Eye (tissue), 1 donor: ENCODE results near the gene CPNE6.

Experiments
- DNase-seq: peaks from one replicate; pipeline ENCODE4 v3.0.0-alpha.2; 2015

Gene CPNE6

GRCh38 chr14:24055971-24056799 is 15.2 kb upstream of the CPNE6 start:
- DNase-seq = no peak

GRCh38 chr14:24056800-24057184 is 14.6 kb upstream of the CPNE6 start:
- no peak for DNase-seq

DNA sequence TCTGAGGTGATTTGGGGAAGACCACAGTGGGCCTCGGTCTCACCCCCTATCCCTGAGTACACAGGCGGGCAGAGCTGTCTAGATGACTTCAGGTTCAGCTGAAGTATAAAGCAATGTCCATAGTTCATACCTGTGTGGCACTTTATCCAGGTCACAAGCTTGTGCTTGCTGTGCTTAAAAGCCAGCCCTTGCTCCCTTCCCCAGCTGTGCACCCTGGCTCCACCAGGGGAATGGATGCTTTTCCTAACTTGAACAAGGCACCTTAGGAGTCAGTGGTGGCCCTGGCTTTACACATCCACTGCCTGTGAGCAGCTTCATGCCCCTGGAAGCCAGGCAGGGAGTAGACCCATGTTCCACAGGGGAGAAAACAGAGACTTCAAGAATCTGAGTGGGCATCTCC is 14.1 kb upstream of the CPNE6 start:
- DNase-seq = no peak

- DNase-seq = no peak
Observed at GRCh38 chr14:24057867-24058259, 13.5 kb upstream of the CPNE6 start.

DNA sequence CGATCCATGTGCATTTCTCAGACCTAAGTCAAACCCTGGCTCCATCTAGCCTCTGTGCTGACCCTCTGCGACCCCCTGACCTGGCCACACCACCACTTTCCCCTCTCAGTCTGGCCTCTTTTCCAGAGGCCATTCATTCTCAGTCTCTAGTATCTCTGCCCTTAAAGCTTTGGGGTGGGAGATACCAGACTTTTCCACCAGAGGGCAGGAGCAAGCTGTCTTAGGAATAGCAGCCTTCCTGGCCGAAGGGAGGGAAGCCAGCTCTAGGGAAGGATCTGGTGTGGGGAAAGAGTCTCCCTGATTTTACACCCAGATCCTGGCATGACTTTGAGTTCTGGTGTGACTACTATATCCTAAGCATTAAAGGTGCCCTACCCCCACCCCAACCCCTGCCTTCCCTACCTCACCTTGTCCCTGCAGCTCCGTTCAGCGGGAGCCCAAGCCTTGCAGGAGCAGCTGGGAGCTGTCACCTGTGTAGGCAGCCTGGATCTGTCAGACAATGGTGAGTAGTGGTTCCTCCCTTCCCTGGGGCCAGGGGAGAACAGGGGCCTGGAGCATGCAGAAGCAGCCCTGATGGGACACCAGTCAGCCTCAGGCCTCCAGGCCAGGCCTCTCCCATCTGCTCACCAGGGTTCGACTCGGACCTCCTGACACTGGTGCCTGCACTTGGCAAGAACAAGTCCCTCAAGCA is 13.0 kb upstream of the CPNE6 start:
- peak; percentile 97 for DNase-seq

- DNase-seq = peak; percentile 35
Observed at GRCh38 chr14:24058951-24059475, 12.3 kb upstream of the CPNE6 start.

GRCh38 chr14:24059841-24060388 is 11.4 kb upstream of the CPNE6 start:
- no peak for DNase-seq

DNA sequence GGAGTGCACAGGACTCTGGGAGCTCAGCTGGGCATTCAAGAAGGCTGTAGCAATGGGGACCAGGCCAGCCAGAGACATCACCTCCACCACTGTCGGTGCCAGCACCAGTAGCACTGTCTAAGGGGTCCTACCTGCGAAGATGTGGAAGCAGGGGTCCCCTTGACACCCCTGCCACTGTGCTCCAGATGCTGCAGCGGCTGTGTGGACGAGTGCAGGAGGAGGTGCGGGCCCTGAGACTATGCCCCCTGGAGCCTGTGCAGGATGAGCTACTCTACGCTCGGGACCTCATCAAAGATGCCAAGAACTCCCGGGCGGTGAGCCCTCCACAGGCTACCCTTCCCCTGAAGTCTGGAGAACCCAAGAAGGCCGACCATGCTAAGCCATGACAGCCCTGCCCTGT is 10.9 kb upstream of the CPNE6 start:
- DNase-seq = no peak

- no peak for DNase-seq
Observed at GRCh38 chr14:24060984-24061913, 10.1 kb upstream of the CPNE6 start.

GRCh38 chr14:24062216-24062980 is 9.0 kb upstream of the CPNE6 start:
- no peak for DNase-seq

DNA sequence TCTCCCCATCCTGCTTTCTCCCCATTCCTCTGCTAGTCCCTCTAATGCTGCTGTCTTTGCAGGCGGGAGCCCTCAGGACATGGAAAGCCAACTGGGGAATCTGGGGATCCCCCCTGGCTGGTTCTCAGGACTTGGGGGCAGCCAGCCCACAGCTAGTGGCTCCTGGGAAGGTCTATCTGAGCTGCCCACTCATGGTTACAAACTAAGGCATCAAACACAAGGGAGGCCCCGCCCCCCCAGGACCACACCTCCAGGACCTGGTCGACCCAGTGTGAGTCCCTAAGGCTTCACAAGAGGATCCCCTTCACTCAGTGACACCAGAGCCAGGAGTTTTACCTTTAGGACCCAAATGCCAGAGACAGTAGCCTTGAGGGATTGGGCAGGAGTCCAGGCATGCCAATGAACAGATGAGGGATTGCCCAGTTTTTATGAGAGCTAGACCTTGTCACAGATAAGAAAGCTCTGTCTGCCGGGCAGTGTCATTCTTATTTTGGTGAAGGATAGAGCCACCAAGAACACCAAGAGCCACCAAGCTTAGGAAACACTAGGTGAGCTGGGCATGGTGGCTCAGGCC is 8.0 kb upstream of the CPNE6 start:
- DNase-seq = no peak

DNA sequence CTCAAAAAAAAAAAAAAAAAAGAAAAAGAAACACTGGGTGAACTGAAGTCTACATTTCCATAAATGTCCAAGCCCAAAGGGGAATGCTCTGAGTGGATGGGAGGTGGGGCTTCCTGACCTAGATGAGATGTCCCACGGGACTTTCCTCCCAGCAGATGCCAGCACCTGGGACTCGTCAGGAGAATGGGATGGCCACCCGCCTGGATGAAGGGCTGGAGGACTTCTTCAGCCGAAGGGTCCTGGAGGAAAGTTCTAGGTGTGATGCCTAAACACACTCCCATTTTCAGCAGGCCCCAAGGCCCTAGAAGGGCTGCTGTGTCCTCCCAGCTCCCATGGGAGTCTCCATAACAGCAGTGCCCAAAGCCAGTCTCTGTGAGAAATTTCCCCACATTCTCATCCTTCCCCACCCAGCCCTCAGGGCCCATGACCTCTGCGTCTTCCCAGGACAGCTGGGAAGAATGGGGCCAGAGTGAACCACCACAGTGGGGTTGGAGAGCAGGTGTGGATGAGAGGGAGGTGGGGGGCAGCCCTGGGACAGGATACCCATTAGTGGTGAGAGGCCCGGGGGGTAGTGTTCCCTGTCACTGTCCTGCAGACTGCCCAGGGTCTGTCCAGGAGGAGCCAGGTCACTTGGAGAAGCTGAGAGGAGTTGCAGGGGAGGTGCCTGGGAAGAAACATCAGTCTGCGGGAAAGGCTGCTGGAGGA is 7.1 kb upstream of the CPNE6 start:
- DNase-seq = no peak

DNA sequence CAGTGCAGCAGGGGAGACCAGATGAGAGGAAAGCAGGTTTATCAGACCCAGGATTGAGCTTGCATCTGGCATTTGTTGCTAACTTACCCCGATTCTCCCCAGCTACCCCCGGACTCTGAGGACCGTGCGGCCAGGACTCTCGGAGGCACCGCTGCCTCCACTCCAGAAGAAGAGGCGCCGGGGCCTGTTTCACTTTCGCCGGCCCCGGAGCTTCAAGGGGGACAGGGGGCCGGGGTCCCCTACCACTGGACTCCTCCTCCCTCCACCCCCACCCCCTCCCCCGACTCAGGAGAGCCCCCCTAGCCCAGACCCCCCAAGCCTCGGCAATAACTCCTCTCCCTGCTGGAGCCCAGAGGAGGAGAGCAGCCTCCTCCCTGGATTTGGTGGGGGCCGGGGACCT is 6.5 kb upstream of the CPNE6 start:
- DNase-seq = no peak

GRCh38 chr14:24065408-24065807 is 6.0 kb upstream of the CPNE6 start:
- DNase-seq = no peak

GRCh38 chr14:24066496-24067132 is 4.7 kb upstream of the CPNE6 start:
- DNase-seq = no peak

GRCh38 chr14:24067133-24068082 is 4.0 kb upstream of the CPNE6 start:
- no peak for DNase-seq

GRCh38 chr14:24068711-24069410 is 2.5 kb upstream of the CPNE6 start:
- DNase-seq = no peak

GRCh38 chr14:24069411-24069735 is 2.0 kb upstream of the CPNE6 start:
- DNase-seq = no peak
